Dermis microvascular lymphatic vessel endothelial cell (primary cell): Measurements from ENCODE around the gene COLEC12. TPM values are rescaled to one million over a fixed set of nuclear protein-coding genes. Genes with fewer than 3 reads are reported as not detected.
A peak's percentile ranks its signal among the peaks of the same experiment; 100 is the strongest.
"Not testable (repeated sequence)": the region's sequence is repeated elsewhere in the genome, so short reads cannot be mapped to it uniquely, and the experiment has no call there.

Source experiments
- DNase-seq, 2 donors: peaks; one replicate each; pipeline versions ENCODE4 v3.0.0 to v3.0.0-alpha.2; 2010; ENCODE audit warnings: low read depth in 2 of 2
- total RNA-seq: library from RNA; depleted of rRNA; stranded (reverse); fragments of >200 nt; gene quantifications from 2 replicates; pipeline ENCODE4 v1.2.1, GENCODE V29; 2014

COLEC12 gene
- total RNA-seq, 1 donor from 2014 or later: 33.4 TPM

- DNase-seq: no peak
Observed at GRCh38 chr18:326846-327245, 173.7 kb downstream of the COLEC12 start.

DNA sequence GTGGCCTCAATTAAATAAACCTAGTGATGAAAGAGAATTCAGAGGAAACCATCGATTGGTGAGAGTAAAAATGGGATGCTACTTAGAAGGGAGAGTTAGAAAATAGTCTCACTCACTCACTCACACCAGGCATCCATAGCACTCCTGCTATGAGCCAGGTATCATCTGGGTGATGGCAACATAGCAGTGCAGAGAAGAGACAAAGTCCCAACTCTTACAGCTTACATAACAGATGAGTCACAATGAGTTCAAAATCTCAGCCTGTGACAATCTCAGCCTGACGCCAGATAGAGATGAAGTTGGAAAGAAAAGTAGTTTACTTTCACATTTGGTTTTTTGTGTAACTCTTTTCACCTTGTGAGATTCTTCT, 177.3 kb downstream of the COLEC12 start:
- DNase-seq: peak in 1 of 2 donors; percentile 40

DNA sequence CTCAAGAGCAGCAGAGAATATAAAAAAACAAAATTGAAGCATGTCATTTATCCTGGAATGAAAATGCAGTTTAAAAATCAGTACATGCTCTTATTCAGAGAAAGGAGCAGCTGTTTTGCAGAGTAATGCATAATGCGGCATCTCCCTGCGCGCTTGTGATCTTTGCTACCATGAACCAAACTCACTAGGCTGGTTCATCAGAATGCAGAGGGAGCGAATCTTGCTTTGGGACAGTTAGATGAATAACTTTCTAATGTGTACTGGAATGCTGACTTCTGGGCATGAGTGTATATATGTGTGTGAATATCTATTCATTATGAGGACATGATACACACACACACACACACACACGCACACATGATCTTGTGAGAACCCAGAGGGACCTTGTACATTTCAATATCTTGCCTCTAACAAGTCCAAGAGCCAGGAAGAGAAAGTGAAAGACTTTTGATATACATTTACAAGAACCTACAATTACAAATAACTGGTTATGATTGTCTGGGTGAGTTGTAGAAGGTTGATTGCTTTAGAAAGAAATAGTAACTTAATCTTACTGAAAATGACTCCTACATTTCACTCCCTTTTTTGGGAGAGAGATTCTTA, 178.5 kb downstream of the COLEC12 start:
- DNase-seq: no peak

DNA sequence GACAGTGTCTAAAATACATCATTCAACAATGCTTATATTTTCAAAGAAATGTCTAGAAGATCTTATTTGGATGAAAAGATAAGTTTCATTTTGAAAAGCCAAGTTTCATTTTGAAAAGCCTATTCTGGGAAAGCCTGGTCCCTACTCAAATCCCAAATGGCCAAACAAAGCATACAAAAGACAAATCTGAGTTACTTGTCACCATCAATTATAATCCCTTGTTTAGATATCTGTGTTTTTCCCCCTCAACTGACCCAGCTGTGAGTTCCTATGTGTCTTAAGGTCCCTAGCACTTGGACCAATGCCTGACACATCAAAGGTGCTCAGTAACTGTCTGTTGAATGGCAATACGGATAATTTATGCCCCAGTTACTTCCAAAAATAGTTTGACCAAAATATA, 180.3 kb downstream of the COLEC12 start:
- DNase-seq: no peak

GRCh38 chr18:319720-320119, 180.8 kb downstream of the COLEC12 start:
- no peak for DNase-seq

DNA sequence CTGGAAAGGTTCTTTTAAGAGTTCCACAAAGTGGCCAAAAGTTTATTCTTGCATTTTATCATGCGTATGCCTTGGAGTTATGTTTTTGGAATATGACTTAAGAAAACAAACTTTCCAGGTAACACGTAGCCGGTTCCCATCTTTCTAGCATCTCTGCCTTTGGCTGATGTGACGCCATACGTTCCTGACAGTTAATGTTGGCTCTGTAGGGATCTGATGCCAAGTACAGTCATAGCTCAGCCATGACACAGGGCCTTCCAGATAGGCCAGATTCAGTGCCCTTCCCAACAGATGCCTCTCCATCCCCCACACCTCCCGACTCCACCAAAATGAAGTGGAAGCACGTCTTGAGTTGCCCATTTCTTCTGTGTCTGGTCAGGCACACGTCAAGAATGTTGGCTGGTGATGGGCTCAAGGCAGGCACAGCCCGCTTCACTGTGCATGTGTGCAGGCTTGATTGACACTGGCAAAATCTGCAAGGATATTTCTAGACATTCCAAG, 181.7 kb downstream of the COLEC12 start:
- no peak for DNase-seq

- DNase-seq: no peak
Observed at GRCh38 chr18:317618-318017, 182.9 kb downstream of the COLEC12 start.

DNA sequence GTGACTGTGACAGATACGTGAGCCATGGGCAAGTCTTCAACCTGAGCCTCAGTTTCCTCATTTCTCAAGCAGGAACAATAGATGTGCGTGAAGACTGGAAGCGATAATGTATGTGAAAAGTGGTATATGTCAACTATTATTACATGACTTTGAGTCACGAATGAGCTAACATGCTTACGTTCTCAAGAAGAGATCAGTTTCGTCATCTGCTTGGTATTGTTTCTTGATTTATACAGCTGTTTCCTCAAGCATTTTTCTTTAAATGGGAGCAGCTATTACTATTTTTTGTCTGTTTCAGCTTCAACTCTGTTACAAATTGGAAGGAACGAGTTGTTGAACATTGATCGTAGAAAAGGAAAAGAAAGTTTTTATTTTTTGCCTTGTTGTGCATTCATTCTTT, 184.1 kb downstream of the COLEC12 start:
- DNase-seq: peak in 1 of 2 donors; percentile 77

- no peak for DNase-seq
Observed at GRCh38 chr18:313931-314330, 186.6 kb downstream of the COLEC12 start.

GRCh38 chr18:312415-312814, 188.1 kb downstream of the COLEC12 start:
- DNase-seq: no peak

DNA sequence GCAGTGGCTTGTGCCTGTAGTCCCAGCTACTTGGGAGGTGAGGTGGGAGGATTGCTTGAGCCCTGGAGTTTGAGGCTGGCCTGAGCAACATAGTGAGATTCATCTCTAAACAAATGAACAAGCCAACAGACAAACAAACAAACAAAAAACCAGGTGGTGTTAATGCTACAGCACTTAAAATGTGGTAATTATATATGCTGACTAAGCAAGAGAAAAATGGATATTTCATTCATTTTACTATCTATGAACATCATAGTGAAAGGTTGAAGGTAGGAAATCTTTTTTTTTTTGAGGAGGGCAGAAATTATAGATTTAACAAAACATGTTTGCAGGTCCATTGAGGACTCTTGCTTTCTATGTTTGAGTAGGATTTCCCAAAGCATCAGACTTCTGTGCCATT, 190.5 kb downstream of the COLEC12 start:
- no peak for DNase-seq

DNA sequence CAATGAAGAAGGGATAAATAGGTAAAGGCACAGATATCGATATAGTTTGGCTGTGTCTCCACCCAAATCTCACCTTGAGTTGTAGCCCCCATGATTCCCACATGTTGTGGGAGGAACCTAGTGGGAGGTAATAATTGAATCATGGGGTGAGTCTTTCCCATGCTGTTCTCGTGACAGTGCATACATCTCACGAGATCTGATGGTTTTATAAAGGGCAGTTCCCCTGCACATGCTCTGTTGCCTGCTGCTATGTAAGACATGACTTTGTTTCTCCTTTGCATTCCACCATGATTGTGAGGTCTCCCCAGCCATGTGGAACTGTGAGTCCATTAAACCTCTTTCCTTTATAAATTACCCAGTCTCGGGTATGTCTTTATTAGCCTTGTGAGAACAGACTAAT, 192.4 kb downstream of the COLEC12 start:
- not testable (repeated sequence) for DNase-seq

DNA sequence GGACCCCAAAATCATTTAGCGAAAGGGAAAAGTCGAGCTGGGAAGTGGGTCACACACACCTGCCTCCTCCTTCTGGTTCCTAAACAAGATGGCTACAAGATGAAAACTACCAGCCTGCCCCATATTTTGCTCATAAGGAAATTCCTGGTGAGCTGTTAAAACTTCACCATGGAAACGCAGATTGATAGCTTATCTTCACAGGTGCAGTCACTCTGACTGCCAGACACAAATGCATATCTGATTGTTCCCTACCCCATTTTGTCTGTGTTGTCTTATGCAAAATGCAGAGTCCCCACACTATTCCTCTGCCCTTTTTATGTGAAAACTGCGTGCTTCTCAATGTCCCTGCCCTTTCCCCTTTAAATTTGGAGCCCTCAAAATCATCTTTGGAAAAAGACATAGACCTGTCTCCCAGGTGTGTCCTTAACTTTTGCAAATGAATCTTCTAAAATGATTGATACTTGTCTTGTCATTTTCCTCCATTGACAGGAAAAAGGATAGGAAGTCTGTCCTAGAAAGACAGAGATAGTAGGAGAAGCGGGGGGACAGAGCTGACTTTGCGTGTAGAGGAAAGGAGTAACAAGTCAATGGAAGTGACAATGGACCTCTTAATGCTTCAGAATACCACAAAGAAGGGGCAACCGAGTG, 193.8 kb downstream of the COLEC12 start:
- DNase-seq: no peak

DNA sequence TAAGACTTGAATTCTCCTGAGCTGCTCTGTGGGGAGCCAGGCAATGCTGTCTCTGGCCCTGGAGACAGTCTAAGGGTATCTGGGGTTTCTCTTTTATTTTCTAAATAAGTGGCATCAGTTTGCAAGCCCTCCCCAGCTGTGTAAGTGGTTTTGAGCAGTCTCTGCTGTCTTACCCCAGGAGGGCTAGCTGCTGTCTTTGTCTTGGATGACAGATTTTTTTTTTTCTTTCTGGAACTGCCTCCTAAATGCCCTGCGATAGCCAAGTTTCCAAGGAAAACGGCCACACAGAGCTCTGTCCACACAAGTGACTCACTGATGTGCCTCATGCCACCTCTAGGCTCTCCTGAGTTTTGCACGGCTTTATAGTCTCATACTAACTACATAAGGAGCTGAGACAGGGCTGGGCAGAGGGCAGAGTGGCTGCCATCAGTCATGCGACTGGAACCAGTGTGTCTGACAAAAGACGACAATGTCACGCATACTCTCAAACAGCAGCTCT, 195.4 kb downstream of the COLEC12 start:
- no peak for DNase-seq

GRCh38 chr18:303607-304006, 196.9 kb downstream of the COLEC12 start:
- DNase-seq: no peak

GRCh38 chr18:303011-303410, 197.5 kb downstream of the COLEC12 start:
- DNase-seq: no peak

- DNase-seq: no peak
Observed at GRCh38 chr18:302097-302496, 198.4 kb downstream of the COLEC12 start.

- DNase-seq: no peak
Observed at GRCh38 chr18:297936-298335, 202.6 kb downstream of the COLEC12 start.

DNA sequence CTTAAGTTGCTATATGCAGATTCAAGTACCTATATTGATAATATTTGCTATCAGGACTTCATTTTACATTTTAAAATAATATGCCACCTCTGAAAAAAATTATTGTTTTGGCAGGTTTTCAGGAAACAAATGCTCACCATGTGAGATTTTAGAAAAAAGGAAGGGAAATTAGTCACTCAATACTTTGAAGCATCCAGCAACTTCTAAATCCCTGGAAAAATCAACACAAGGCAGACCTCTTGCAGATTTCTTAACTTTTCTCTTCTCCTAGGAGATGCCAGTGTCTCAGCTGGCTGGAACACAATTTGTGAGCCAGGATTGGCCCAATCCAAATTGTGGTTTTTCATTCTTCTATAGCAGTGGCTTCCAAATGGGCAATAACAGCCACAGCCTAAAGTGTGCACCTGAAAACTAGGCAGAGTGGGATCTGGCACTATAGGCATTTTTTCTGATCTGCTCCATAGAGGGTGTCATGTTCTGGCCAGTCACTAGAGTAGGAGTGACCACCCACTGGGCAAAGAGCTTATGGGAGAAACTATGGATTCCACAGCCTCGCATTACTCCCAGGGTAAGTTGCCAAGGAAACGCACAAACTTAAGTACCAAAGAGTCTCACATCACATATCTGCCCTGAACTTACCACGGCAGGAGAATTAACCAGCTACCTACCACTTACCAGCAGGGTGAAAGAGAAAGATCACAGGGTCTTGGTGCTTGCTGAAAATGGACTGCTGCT, 204.6 kb downstream of the COLEC12 start:
- DNase-seq: peak; percentile 47 to 61

GRCh38 chr18:294566-294965, 205.9 kb downstream of the COLEC12 start:
- no peak for DNase-seq

DNA sequence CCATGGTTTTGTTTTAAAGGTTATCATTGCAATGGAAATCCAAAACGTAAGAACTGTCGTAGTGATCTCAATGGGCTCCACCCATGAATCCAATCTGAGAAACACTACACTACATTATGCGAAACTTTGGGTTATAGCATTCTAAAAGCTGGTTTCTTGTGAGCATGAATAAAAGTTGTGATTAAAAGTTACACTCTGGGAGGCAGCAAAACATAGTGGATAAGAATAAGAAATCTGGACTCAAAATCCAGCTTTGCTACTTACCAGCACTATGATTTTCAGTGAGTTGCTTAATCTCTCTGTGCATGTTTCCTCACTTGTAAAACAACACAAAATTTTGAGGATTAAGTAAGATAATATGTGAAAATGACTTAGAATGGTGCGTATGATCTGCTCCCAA, 207.0 kb downstream of the COLEC12 start:
- no peak for DNase-seq

DNA sequence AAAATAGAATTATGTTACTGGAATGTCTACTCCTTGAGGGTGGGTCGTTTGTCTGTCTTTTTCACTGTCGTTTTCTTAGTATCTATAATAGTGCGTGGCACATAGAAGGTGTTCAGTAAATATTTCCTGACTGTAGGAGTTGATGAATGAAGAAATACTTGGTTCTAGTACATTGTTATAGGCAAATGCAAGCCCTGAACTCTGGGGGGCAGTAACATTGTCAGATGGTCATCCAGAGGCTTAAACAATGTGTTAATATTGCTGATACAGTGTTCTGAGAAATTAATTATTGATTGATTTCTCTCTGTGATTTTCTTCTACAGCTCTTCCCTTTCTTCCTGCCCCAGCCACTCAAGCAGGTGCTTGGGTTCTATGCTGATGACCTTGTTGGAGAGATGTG, 208.2 kb downstream of the COLEC12 start:
- peak; percentile 15 to 33 for DNase-seq

- DNase-seq: not testable (repeated sequence)
Observed at GRCh38 chr18:289970-290369, 210.5 kb downstream of the COLEC12 start.
